Stimulated activated CD4-positive, alpha-beta T cell treated with anti-CD3 and anti-CD28 coated beads, Interleukin-2, amount 100 ng/mL, for 48 hours (primary cell): Measurements from ENCODE around the gene VWA7.
A peak's percentile ranks its signal among the peaks of the same experiment; 100 is the strongest.

Source experiments
- DNase-seq, 2 donors: peaks; one replicate each; pipeline ENCODE4 v3.0.0-alpha.2; 2020

Gene VWA7

DNA sequence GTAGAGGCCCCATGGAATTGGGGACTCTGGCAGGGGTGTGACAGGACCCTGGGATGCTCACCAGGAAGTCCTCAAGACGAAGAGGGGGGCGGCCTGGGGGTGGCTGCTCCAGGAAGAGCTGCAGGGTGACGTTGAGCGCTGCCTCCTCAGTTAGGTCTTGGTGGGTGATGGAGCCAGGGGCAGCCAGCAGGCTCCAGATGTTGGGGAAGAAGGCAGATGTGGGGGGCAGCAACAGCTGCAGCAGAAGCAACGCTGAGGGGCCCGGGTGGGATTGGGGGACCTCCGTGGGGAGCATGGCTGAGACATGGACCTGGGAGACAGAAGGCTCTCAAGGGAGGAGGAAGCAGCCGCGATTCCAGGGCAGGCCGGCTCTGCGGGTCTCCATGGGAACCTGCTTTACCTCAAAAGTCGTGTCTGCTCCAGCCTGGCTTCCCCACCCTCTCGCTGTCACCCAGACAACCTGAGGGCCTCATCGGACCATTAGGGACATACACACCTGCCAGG lies 591 bp downstream of the VWA7 start:
- DNase-seq: no peak

DNA sequence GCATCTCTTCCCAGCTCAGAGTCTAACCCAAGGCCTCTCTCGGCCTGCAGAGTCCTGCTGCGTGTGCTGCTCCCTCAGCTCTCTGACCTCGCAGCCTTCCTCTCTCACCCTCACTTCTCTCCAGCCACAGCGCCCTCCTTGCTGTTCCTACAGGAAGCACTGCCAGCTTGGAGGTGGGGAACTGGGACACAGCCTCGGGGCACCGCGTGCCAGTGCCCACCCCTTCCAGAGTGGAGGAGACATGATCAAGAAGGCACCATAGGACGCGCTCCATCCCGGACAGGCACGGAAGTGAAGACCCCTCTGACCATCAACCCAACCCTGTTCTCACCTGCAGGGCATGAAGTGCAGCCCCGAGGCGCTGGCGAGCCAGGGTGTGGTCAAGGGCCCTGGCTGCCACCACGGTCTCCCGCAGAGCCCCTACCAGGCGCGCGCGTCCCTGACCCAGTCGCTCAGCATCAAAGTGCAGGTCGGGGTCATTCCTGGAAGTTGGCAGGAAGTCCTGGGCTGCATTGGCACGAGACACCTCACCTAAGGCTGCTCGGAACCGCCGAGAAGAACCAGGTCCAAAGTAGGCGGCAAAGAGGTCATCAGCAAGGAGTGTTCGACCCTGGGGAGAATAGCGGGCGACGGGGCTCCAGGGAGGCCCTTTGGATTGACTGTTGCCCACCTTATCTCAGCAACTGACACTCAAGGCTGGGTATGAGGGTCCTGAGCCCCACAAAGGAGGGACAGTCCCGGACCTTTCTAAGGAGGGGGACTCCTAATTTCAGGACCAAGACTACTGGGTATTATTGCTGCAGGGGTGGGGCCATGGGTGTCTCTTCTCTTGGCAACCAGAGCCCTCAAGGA lies 1.3 kb downstream of the VWA7 start:
- DNase-seq: no peak

GRCh38 chr6:31775184-31775583 lies 1.9 kb downstream of the VWA7 start:
- DNase-seq: no peak

DNA sequence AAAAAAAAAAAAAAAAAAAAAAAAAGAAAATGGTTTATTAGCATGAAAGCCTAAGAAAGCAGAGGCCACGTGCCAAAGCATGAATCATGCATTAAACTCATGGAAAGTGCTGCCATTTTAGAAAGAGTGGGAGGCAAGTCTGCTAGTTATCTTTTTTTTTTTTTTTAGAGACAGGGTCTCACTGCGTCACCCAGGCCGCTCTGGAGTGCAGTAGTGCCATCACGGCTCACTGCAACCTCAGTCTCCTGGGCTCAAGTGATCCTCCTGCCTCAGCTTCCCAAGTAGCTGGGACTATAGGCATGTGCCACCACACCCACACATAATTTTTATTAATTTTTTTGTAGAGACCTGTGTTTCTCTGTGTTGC lies 5.2 kb downstream of the VWA7 start:
- DNase-seq: no peak

DNA sequence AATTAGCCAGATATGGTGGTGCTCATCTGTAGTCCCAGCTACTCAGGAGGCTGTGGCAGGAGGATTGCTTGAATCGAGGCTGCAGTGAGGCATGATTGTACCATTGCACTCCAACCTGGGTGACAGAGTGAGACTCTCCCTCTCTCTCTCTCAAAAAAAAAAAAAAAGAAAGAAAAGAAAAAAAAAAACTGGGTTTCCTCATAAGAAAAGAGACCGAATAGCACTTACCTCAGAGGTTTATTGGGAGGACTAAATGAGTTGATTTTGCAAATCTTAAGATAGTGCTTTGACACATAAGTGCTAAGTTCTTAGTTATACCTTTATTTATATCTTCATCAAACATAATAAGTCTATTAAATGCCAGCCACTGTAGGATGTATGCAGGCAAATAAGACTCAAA lies 6.3 kb downstream of the VWA7 start:
- no peak for DNase-seq

GRCh38 chr6:31769684-31770371 lies 7.3 kb downstream of the VWA7 start:
- DNase-seq: peak; percentile 82

- no peak for DNase-seq
Observed at GRCh38 chr6:31768363-31769257, 8.5 kb downstream of the VWA7 start.

DNA sequence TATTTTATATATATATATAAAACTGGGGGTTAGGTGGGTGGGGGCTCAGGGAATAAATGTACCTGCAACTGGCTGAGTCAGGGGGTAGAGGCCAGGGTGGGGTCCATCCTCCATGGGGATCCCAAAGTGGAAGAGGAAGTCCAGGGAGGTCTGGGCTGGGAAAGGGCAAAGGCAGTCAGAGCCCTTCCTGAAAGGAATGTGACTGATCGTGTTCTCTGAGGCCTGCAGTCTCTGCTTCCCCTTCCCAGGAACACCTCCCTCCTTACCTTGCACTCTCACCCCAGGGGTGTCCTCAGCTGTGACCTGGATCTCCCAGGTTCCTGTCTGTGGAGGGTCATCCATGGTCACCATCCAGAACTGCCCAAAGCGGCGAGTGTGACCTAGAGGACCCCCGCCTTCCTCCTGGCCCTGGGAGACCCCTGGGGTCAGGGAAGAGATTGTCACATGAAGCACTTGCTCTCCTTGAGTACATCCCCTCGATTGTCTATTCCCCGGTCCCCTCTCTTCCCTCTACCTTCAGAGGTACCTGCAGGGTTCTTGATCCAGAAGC lies 10.0 kb downstream of the VWA7 start:
- no peak for DNase-seq

GRCh38 chr6:31765910-31766794 lies 11.0 kb downstream of the VWA7 start:
- no peak for DNase-seq

- DNase-seq: no peak
Observed at GRCh38 chr6:31765559-31765909, 11.6 kb downstream of the VWA7 start.

GRCh38 chr6:31764198-31764597 lies 12.9 kb downstream of the VWA7 start:
- no peak for DNase-seq

GRCh38 chr6:31763619-31763940 lies 13.5 kb downstream of the VWA7 start:
- no peak for DNase-seq

DNA sequence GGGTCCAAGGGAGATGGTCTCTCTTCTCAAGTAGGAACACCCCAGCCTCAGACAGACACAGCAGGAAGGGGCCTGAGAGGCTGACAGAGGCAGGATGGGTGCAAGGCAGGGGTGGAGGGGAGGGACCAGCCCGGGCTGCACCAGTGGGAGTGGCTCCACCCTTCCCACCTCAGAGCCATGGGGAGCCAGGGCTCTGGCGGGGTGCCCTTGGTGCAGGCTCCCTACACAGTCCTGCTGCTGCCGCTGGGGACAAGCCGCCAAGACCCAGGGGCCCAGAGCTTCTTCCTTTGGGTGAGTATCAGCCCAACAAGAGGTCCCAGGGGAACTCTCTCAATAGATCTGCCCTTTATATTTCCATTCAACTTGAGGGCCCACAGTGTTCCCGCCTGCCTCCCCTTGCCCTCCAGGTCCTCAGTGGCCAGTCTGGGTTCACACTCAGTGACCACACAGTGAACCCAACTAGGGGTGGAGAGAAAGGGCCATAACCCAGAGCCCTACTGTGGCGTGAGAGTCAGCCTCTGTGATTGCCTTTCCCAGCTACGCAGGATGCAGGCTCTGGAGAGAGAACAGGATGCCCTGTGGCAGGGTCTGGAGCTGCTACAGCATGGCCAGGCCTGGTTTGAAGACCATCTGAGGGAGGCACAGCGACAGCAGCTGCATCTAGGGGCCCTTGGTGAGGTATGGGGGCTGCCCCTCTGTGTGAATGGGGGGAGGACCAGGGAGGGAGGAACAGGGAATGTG lies 14.1 kb downstream of the VWA7 start:
- no peak for DNase-seq

- no peak for DNase-seq
Observed at GRCh38 chr6:31762356-31762755, 14.8 kb downstream of the VWA7 start, which contains the start of gene SAPCD1. TSS of gene SAPCD1 (plus strand) at chr6:31762656. CDS start at chr6:31763055, 399 bp downstream.

DNA sequence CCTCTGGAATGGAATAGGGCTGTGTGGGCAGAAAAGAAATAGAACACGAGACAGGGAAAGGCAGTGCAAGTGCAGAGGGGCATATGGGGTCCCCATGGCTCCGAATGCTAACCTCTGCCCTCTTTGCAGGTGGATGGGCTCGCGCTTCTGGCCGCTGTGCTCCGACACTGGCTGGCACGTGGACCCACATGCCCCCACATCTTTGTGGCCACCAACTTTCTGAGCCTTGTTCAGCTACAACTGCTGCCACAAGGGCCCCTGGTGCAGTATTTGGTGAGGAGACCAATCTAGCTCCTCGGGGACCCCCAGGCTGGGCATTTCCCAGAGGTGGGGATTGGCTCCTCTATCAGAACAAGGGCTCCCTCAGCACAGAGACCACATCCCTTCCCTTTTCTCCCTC lies 15.8 kb downstream of the VWA7 start:
- no peak for DNase-seq

DNA sequence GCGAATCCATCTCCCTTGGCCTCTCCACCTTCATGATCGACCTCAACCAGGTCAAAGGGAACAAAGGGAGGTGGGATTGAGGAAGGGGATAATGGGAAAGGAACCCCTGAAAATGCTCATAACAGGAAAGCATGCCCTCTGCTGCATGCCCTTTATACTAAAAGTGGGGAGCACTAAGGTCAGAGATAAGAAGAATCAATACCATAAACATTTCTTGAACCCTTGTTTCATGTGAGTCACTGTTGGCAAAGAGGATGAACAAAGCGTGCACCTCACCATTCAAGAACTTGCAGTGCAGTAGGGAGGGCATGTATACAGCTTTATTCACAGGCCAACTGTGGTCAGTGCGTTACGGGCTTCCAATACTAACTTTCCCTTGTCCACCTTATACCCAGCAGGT lies 16.3 kb downstream of the VWA7 start:
- DNase-seq: no peak

- DNase-seq: no peak
Observed at GRCh38 chr6:31758281-31758680, 18.8 kb downstream of the VWA7 start.

DNA sequence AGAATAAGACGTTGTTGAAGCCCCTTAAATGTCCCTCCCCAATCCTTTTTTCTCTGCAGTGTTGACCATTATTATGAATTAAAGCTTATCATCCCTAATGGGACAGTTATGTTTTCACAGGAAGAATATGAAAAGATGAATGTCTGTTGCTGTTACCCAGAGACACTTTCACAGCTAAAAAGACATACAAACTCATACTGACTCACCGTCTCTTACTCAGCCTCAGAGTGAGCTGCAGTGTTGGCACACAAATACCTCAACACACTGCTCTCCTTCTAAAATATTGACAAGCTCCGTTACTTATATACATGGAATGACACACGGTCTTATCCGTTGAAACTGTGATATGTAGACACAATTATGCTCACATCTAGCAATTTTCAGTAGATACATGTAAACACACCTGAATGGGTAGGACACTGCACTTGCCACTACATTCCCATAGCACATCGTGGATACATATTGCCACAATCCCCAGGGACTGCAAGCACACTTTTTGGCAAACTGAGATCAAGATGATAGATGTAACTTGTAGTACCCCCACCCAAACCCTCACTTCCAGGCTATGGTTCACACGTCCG lies 24.3 kb downstream of the VWA7 start:
- DNase-seq: no peak

GRCh38 chr6:31750411-31751022 lies 26.6 kb downstream of the VWA7 start:
- DNase-seq: no peak

GRCh38 chr6:31749301-31750036 lies 27.7 kb downstream of the VWA7 start:
- DNase-seq: no peak
